HEK293 (cell line): Measurements from ENCODE around the gene ULBP2.
A peak's percentile ranks its signal among the peaks of the same experiment; 100 is the strongest.
"Not testable (repeated sequence)": the region's sequence is repeated elsewhere in the genome, so short reads cannot be mapped to it uniquely, and the experiment has no call there.

Source experiments
- CTCF ChIA-PET: fragments of 350-600 bp; formaldehyde crosslinking; extraction: SDS; loops from one replicate; lab custom pipeline; 2021; ENCODE audit warnings: antibody characterized with exemption; lab: Yijun Ruan, JAX
- POLR2A ChIA-PET: fragments of 300-600 bp; formaldehyde crosslinking; extraction: SDS; loops from one replicate; lab custom pipeline; 2020; ENCODE audit warnings: antibody characterized with exemption, inconsistent platforms; lab: Yijun Ruan, JAX
- H3K27ac ChIP-seq: fragments of 200-500 bp; sonication (Bioruptor generic); 2 replicates; pipeline ENCODE4 v1.5.1; 2014; ENCODE audit warnings: low read depth, low read length, control low read depth, inconsistent platforms; ENCODE audit errors: extremely low read depth
- H3K36me3 ChIP-seq, 2 experiments: fragments of 200-500 bp in 1 of 2; sonication (Bioruptor generic) in 1 of 2; 1 replicate in 1 of 2; 2 replicates in 1 of 2; pipeline ENCODE4 v1.5.1; 2014 to 2017; ENCODE audit warnings: inconsistent platforms in 2 of 2, low read length in 2 of 2; ENCODE audit not compliant: control insufficient read depth in 2 of 2, insufficient read depth in 1 of 2
- H3K4me1 ChIP-seq: fragments of 200-500 bp; sonication (Bioruptor generic); 2 replicates; pipeline ENCODE4 v1.5.1; 2014; ENCODE audit warnings: mild to moderate bottlenecking, low read length, inconsistent platforms; ENCODE audit not compliant: control insufficient read depth, insufficient read depth
- H3K4me3 ChIP-seq: 2 replicates; pipeline ENCODE4 v1.5.1; 2011; ENCODE audit warnings: low read depth, mild to moderate bottlenecking, control low read depth, low read length, moderate library complexity
- H3K9me3 ChIP-seq: fragments of 200-500 bp; sonication (Bioruptor generic); 2 replicates; pipeline ENCODE4 v1.5.1; 2014; ENCODE audit warnings: low read depth, low read length, inconsistent platforms; ENCODE audit not compliant: control insufficient read depth, insufficient read depth
- KLF8 ChIP-seq: fragments of 450-650 bp; formaldehyde crosslinking; IDR thresholded peaks from 2 replicates; pipeline ENCODE4 v1.5.1; 2016; ENCODE audit warnings: missing biosample characterization, missing genetic modification characterization
- MYNN ChIP-seq: fragments of 450-650 bp; formaldehyde crosslinking; IDR thresholded peaks from 2 replicates; pipeline ENCODE4 v1.5.1; 2016; ENCODE audit warnings: missing biosample characterization, missing genetic modification characterization, borderline replicate concordance
- MZF1 ChIP-seq: fragments of 450-650 bp; formaldehyde crosslinking; IDR thresholded peaks from 2 replicates; pipeline ENCODE4 v1.5.1; 2017; ENCODE audit warnings: missing biosample characterization, missing genetic modification characterization, borderline replicate concordance
- SALL2 ChIP-seq: fragments of 450-650 bp; formaldehyde crosslinking; IDR thresholded peaks from 2 replicates; pipeline ENCODE4 v1.5.0; 2017; ENCODE audit warnings: missing biosample characterization, mild to moderate bottlenecking, missing genetic modification characterization, borderline replicate concordance
- SCRT2 ChIP-seq: fragments of 450-650 bp; formaldehyde crosslinking; IDR thresholded peaks from 2 replicates; pipeline ENCODE4 v1.5.1; 2016; ENCODE audit warnings: missing biosample characterization, missing genetic modification characterization
- SETDB1 ChIP-seq: IDR thresholded peaks from one replicate; pipeline ENCODE4 v1.6.1; 2017; ENCODE audit warnings: mild to moderate bottlenecking, low read length, moderate library complexity, mixed read lengths; ENCODE audit not compliant: insufficient read length
- SP3 ChIP-seq: fragments of 450-650 bp; formaldehyde crosslinking; IDR thresholded peaks from 2 replicates; pipeline ENCODE4 v1.5.1; 2016; ENCODE audit warnings: missing biosample characterization, missing genetic modification characterization
- TRIM28 ChIP-seq: IDR thresholded peaks from 2 replicates; pipeline ENCODE4 v1.6.1; 2011; ENCODE audit warnings: low read length, control low read depth, borderline replicate concordance
- WT1 ChIP-seq: fragments of 450-650 bp; formaldehyde crosslinking; IDR thresholded peaks from 2 replicates; pipeline ENCODE4 v1.5.1; 2016; ENCODE audit warnings: missing biosample characterization, missing genetic modification characterization
- ZFP41 ChIP-seq: fragments of 450-650 bp; formaldehyde crosslinking; IDR thresholded peaks from 2 replicates; pipeline ENCODE4 v1.5.1; 2016; ENCODE audit warnings: missing biosample characterization, missing genetic modification characterization, borderline replicate concordance
- ZNF302 ChIP-seq: fragments of 450-650 bp; formaldehyde crosslinking; IDR thresholded peaks from 2 replicates; pipeline ENCODE4 v1.5.1; 2016; ENCODE audit warnings: missing biosample characterization, missing genetic modification characterization, low read depth
- ZNF37A ChIP-seq: fragments of 450-650 bp; IDR thresholded peaks from 2 replicates; pipeline ENCODE4 v1.5.1; 2018; ENCODE audit warnings: missing biosample characterization, missing genetic modification characterization
- ZNF423 ChIP-seq: fragments of 450-650 bp; formaldehyde crosslinking; IDR thresholded peaks from 2 replicates; pipeline ENCODE4 v1.5.1; 2016; ENCODE audit warnings: missing biosample characterization, missing genetic modification characterization
- ZNF585B ChIP-seq: fragments of 450-650 bp; formaldehyde crosslinking; IDR thresholded peaks from 2 replicates; pipeline ENCODE4 v1.5.1; 2016; ENCODE audit warnings: missing biosample characterization, missing genetic modification characterization
- ZNF610 ChIP-seq: fragments of 450-650 bp; formaldehyde crosslinking; IDR thresholded peaks from 2 replicates; pipeline ENCODE4 v1.5.1; 2016; ENCODE audit warnings: missing biosample characterization, missing genetic modification characterization, borderline replicate concordance
- ZNF623 ChIP-seq: fragments of 450-650 bp; formaldehyde crosslinking; IDR thresholded peaks from 2 replicates; pipeline ENCODE4 v1.5.1; 2016; ENCODE audit warnings: missing biosample characterization, missing genetic modification characterization
- ZNF670 ChIP-seq: fragments of 450-650 bp; formaldehyde crosslinking; IDR thresholded peaks from 2 replicates; pipeline ENCODE4 v1.5.1; 2016; ENCODE audit warnings: missing biosample characterization, missing genetic modification characterization, low read depth
- TF ChIP-seq, protein P1 (sequence below): fragments of 450-650 bp; formaldehyde crosslinking; IDR thresholded peaks from 2 replicates; pipeline ENCODE4 v1.5.1; 2016; ENCODE audit warnings: missing biosample characterization, missing genetic modification characterization
- TF ChIP-seq, protein P2 (sequence below): fragments of 450-650 bp; formaldehyde crosslinking; IDR thresholded peaks from 2 replicates; pipeline ENCODE4 v1.5.1; 2016; ENCODE audit warnings: missing biosample characterization, missing genetic modification characterization

The ULBP2 gene

DNA sequence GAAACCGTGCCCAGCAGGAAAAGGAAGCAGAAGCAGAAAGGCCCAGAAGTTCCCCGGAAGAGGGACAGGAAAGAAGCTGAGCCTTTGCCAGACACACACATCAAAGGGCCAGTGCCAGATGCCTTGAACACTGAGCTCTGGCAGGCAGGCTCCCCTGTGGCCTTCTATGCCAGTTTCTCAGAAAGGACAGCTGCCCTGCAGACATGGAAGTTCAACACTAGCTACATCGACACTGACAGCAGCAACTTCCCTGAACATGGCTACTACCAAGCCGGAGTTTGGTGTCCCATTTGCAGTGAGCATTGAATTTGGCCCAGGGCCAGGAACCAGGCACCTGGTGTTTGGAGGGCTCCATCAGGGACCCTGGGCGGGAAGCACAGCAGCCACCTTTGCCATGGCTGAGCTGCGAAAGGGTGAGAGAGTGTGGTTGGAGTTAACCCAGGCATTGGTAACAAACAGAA is 35.9 kb upstream of the ULBP2 start:
- TF ChIP-seq ZNF302 (tag by site-specific recombination) (no peak), SP3 (no peak), ZNF37A (tag by site-specific recombination) (no peak), MYNN (tag by site-specific recombination) (no peak), ZFP41 (tag by site-specific recombination) (no peak), ZNF610 (tag by site-specific recombination) (no peak), ZNF670 (tag by site-specific recombination) (no peak)
- TF ChIP-seq, all 188 proteins: peak for 0
- no peaks in the 10 kb centered on the region for H3K9me3 ChIP-seq
- ChIA-PET CTCF (interaction anchor here (0.7 to 3.7 kb wide), 3 partner anchors 65 to 111 kb away, joined by 3 to 19 read pairs (median 5); no protein-coding TSS in a partner anchor), POLR2A (no interaction called here)
- H3K4me3 ChIP-seq, result no peak overlapping the region
- no peaks in the 10 kb centered on the region for H3K4me1 ChIP-seq
- H3K36me3 ChIP-seq, result no peaks in the 10 kb centered on the region
- no peak overlapping the region for H3K27ac ChIP-seq

DNA sequence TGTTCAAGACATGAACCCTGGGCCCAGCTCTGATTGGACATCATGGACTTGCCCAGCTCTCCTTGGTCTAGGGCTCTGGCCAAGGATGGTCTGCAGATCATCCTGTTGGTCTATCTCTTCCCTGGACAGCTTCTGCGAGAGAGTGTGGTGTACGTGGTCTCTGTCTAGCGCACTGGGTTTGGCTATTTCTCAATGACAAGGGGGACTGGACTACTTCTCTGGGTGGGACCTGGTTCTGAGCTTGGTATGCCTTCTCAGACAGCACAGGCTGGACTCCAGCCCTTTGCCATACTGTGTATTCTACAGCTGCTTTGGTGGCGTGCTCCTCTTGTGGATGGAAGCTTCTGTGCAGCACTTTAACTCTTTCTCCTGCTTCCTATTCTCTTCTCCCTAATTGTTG is 35.4 kb upstream of the ULBP2 start:
- no peak overlapping the region for H3K4me3 ChIP-seq
- no peaks in the 10 kb centered on the region for H3K36me3 ChIP-seq
- CTCF ChIA-PET, result interaction anchor here (3.7 kb wide), 1 partner anchor 71 kb away, joined by 19 read pairs; no protein-coding TSS in a partner anchor
- TF ChIP-seq, protein P1, sequence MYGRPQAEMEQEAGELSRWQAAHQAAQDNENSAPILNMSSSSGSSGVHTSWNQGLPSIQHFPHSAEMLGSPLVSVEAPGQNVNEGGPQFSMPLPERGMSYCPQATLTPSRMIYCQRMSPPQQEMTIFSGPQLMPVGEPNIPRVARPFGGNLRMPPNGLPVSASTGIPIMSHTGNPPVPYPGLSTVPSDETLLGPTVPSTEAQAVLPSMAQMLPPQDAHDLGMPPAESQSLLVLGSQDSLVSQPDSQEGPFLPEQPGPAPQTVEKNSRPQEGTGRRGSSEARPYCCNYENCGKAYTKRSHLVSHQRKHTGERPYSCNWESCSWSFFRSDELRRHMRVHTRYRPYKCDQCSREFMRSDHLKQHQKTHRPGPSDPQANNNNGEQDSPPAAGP (tag by site-specific recombination), result no peak
- TF ChIP-seq MZF1 (tag by site-specific recombination) (no peak), SCRT2 (tag by site-specific recombination) (no peak), KLF8 (no peak), ZNF423 (tag by site-specific recombination) (no peak), WT1 (tag by site-specific recombination) (no peak)
- no peak overlapping the region for H3K27ac ChIP-seq
- no peaks in the 10 kb centered on the region for H3K4me1 ChIP-seq
- no peaks in the 10 kb centered on the region for H3K9me3 ChIP-seq
- POLR2A ChIA-PET, result no interaction called here

DNA sequence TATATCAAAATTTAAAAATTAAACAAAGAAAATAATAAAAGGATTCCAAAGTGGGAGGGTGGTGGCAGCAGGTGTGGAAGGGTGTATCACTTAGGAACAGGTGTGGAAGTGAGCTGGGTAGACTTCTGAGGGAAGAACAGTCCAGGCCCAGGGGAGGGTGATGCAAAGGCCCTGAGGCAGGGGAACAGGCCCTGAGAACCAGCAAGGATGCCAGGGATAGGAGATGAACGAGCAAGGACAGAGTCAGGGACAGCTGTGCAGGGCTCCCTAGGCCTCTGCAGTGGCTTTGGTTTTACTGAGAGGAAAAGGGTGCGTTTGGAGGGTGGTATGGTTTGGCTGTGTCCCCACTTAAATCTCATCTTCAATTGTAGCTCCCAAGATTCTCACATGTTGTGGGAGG is 34.5 kb upstream of the ULBP2 start:
- Histone ChIP-seq H3K9me3 (no peaks in the 10 kb centered on the region), H3K4me3 (no peak overlapping the region), H3K36me3 (no peaks in the 10 kb centered on the region), H3K4me1 (no peaks in the 10 kb centered on the region), H3K27ac (no peak overlapping the region)
- ChIA-PET CTCF (no interaction called here), POLR2A (no interaction called here)
- TF ChIP-seq ZNF623 (tag by site-specific recombination) (peak; percentile 81), SALL2 (tag by site-specific recombination) (no peak)
- TF ChIP-seq, protein P2, sequence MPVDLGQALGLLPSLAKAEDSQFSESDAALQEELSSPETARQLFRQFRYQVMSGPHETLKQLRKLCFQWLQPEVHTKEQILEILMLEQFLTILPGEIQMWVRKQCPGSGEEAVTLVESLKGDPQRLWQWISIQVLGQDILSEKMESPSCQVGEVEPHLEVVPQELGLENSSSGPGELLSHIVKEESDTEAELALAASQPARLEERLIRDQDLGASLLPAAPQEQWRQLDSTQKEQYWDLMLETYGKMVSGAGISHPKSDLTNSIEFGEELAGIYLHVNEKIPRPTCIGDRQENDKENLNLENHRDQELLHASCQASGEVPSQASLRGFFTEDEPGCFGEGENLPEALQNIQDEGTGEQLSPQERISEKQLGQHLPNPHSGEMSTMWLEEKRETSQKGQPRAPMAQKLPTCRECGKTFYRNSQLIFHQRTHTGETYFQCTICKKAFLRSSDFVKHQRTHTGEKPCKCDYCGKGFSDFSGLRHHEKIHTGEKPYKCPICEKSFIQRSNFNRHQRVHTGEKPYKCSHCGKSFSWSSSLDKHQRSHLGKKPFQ, result no peak

DNA sequence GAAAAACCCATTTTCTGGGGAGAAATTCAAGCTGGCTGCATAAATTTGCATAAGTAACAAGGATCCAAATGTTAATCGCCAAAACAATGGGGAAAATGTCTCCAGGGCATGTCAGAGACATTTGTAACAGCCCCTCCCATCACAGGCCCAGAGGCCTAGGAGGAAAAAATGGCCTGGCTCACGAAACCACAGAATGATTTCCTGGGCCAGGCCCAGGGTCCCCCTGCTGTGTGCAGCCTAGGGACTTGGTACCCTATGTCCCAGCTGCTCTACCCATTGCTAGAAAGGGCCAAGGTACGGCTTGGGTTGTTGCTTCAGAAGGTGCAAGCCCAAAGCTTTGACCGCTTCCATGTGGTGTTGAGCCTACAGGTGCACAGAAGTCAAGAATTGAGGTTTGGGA is 33.3 kb upstream of the ULBP2 start:
- H3K4me1 ChIP-seq, H3K27ac ChIP-seq, H3K36me3 ChIP-seq, H3K9me3 ChIP-seq, H3K4me3 ChIP-seq, CTCF ChIA-PET, POLR2A ChIA-PET: not testable (repeated sequence)
- TF ChIP-seq ZNF610 (tag by site-specific recombination) (0 out of 2 replicates have a peak, but pooled peaks have one; percentile 22), TRIM28 (peak; percentile 77; the same call in 1 of the 2 replicates), ZNF585B (peak; percentile 99), SETDB1 (peak; percentile 87)
